ENCODE results near the gene CYBA.

GRCh38 chr16:88643644-88643932 lies 7.3 kb downstream of the CYBA start:
- TF ChIP-seq REST (IDR thresholded peaks at IDR 0.05; ENCODE audit: borderline replicate concordance) (no peak), CTCF (IDR thresholded peaks at IDR 0.05; ENCODE audit: poor library complexity, severe bottlenecking) (no peak), POLR2AphosphoS5 (IDR thresholded peaks at IDR 0.05) (no peak), RAD21 (conservative IDR thresholded peaks at IDR 0.05) (no peak), EZH2 (IDR thresholded peaks at IDR 0.05; ENCODE audit: borderline replicate concordance, insufficient read depth, low read length, poor library complexity, severe bottlenecking) (no peak), TAF1 (IDR thresholded peaks at IDR 0.05; ENCODE audit: low read depth) (no peak), SMC3 (conservative IDR thresholded peaks at IDR 0.05; ENCODE audit: poor library complexity) (no peak), EP300 (conservative IDR thresholded peaks at IDR 0.05; ENCODE audit: poor library complexity, severe bottlenecking) (no peak)
